ENCODE results near the gene THY1. TPM values are rescaled to one million over a fixed set of nuclear protein-coding genes. Genes with fewer than 3 reads are reported as not detected.

Gene THY1
- total and polyA plus RNA-seq, 7 donors: 0.42 to 6.4 (median 1.1) TPM

DNA sequence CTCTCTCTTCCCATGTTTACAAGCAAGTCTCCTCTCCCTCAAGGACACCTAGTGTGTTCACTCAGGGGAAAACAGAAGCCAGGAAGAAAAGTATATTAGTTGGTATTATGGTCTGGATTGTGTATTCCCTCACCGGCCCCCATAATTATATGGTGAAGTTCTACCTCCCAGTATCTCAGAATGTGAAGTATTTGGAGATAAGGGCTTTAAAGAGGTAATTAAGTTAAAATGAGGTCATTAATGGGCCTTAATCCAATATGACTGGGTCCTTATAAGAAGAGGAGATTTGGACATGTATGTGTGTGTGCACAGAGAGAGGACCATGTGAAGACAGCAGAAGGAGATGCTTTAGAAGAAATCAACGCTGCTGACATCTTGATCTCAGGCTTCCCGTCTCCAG lies 26.5 kb upstream of the THY1 start:
- no peaks in the 10 kb centered on the region for H3K4me1 ChIP-seq
- DNase-seq (no peak), ATAC-seq (no peak)
- H3K27ac ChIP-seq: no peak overlapping the region
- intact Hi-C loops (cut with DNase I): no loop called here
- H3K4me3 ChIP-seq: no peak overlapping the region
- TF ChIP-seq, protein P1, sequence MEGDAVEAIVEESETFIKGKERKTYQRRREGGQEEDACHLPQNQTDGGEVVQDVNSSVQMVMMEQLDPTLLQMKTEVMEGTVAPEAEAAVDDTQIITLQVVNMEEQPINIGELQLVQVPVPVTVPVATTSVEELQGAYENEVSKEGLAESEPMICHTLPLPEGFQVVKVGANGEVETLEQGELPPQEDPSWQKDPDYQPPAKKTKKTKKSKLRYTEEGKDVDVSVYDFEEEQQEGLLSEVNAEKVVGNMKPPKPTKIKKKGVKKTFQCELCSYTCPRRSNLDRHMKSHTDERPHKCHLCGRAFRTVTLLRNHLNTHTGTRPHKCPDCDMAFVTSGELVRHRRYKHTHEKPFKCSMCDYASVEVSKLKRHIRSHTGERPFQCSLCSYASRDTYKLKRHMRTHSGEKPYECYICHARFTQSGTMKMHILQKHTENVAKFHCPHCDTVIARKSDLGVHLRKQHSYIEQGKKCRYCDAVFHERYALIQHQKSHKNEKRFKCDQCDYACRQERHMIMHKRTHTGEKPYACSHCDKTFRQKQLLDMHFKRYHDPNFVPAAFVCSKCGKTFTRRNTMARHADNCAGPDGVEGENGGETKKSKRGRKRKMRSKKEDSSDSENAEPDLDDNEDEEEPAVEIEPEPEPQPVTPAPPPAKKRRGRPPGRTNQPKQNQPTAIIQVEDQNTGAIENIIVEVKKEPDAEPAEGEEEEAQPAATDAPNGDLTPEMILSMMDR (IDR thresholded peaks at IDR 0.05): no peak
- H3K27me3 ChIP-seq (ENCODE audit: insufficient read depth in 3 of 3, low read length in 2 of 3): no peaks in the 10 kb centered on the region
- WGBS, 3 donors: 92 to 93% (median 93%) methylated on average over 3 of the region's 3 CpGs
- H3K9me3 ChIP-seq: no peaks in the 10 kb centered on the region
- no peaks in the 10 kb centered on the region for H3K36me3 ChIP-seq (ENCODE audit: insufficient read depth in 1 of 2, low read depth in 1 of 2)

DNA sequence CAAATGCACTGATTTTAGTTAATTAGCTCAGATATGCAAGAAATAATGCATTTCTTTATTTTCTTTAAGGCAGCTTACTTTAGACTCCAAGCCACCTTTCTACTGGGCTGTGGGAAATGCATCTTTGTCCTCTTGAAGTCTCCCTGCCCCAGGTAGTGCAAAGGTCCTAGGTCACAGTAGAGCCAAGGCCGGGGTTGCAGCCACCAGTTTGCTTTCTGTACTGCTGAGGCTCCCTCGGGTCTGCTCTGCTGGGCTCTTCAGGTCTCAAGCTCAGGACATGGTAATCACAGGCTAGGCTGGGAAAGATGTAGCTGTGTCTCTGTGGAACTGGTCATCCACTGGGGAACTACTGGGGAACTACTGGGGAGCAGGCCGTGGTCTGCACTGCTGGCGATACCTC lies 25.4 kb upstream of the THY1 start:
- Histone ChIP-seq H3K9me3 (no peaks in the 10 kb centered on the region), H3K4me1 (no peaks in the 10 kb centered on the region), H3K27ac (no peak overlapping the region), H3K36me3 (ENCODE audit: insufficient read depth in 1 of 2, low read depth in 1 of 2) (no peaks in the 10 kb centered on the region), H3K27me3 (ENCODE audit: insufficient read depth in 3 of 3, low read length in 2 of 3) (no peaks in the 10 kb centered on the region), H3K4me3 (no peak overlapping the region)
- intact Hi-C loops (cut with DNase I): no loop called here
- no peak for DNase-seq
- TF ChIP-seq, protein P1 (IDR thresholded peaks at IDR 0.05): no peak
- no peak for ATAC-seq
- WGBS, 3 donors: 86 to 90% (median 88%) methylated on average over 4 of the region's 4 CpGs

GRCh38 chr11:119447664-119448242 lies 24.8 kb upstream of the THY1 start:
- Histone ChIP-seq H3K27me3 (ENCODE audit: insufficient read depth in 3 of 3, low read length in 2 of 3) (no peaks in the 10 kb centered on the region), H3K4me1 (no peaks in the 10 kb centered on the region), H3K4me3 (no peak overlapping the region), H3K27ac (no peak overlapping the region), H3K36me3 (ENCODE audit: insufficient read depth in 1 of 2, low read depth in 1 of 2) (no peaks in the 10 kb centered on the region), H3K9me3 (no peaks in the 10 kb centered on the region)
- TF ChIP-seq, protein P1 (IDR thresholded peaks at IDR 0.05): no peak
- 63 to 81% (median 68%) methylated on average over 5 of the region's 5 CpGs for WGBS, 3 donors
- DNase-seq: no peak
- intact Hi-C loops (cut with DNase I): no loop called here
- ATAC-seq: no peak

DNA sequence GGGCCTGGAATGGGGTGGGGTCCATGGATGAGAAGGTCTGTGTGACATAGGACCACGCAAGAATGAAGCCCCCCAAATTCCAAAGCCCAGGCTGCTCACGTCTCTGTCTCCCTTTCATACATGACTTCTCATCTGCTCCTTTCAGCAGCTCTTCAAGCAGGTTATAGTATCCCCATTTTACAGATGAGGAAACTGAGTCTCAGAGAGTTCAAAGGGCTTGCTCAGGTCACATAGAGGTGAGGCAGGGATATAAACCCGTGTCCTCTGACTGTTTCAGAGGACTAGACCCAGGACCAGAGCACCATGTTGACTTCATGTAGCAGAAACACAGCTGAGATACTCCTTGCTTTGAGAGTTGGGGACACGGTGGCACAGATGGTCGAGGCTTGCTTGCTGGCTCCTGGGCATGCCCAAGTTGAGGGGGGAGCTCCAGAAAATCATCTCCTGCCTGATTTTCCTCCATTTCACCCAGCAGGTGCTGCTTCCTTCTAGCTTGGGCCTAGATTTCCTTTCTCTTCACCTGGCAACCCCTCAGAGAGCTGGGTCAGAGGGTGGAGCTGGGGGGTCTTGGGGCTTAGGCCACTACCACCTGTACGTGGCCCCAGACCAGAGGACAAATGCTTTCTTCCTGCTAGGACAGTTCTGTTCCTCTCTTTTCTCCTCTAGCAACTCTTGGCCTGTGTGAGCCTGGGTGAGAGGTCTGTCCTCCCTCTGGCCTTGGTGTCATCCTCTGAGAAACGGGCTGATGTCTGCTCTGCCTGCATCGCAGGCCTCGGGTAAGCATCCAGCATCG lies 24.1 kb upstream of the THY1 start:
- no peak overlapping the region for H3K27ac ChIP-seq
- TF ChIP-seq, protein P1 (IDR thresholded peaks at IDR 0.05): no peak
- 71 to 76% (median 72%) methylated on average over 10 of the region's 10 CpGs for WGBS, 3 donors

More for the DNA sequence above, 24.1 kb upstream of the THY1 start:
- DNase-seq (no peak), ATAC-seq (no peak)
- Histone ChIP-seq H3K36me3 (ENCODE audit: insufficient read depth in 1 of 2, low read depth in 1 of 2) (no peaks in the 10 kb centered on the region), H3K4me1 (no peaks in the 10 kb centered on the region), H3K4me3 (no peak overlapping the region), H3K27me3 (ENCODE audit: insufficient read depth in 3 of 3, low read length in 2 of 3) (no peaks in the 10 kb centered on the region), H3K9me3 (no peaks in the 10 kb centered on the region)
- intact Hi-C loops (cut with DNase I): no loop called here
